NOMO-1 (cell line): ENCODE measurements around the gene VGLL4.
"Not testable (repeated sequence)": the region's sequence is repeated elsewhere in the genome, so short reads cannot be mapped to it uniquely, and the experiment has no call there.

Experiments used
- DNase-seq, 2 experiments: peaks; one replicate each; lab custom pipeline; 2025; ENCODE audit not compliant: unreplicated experiment in 2 of 2; lab: John Stamatoyannopoulos, UW

Gene VGLL4, protein sequence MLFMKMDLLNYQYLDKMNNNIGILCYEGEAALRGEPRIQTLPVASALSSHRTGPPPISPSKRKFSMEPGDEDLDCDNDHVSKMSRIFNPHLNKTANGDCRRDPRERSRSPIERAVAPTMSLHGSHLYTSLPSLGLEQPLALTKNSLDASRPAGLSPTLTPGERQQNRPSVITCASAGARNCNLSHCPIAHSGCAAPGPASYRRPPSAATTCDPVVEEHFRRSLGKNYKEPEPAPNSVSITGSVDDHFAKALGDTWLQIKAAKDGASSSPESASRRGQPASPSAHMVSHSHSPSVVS

GRCh38 chr3:11643605-11644087 is at the start of gene VGLL4:
TSS of gene VGLL4 (minus strand) at chr3:11643915. CDS start at chr3:11643518, 397 bp downstream.
- peak; percentile 75 to 79 for DNase-seq

- no peak for DNase-seq
Measured at GRCh38 chr3:11692532-11692813, 48.8 kb upstream of the VGLL4 start.

- DNase-seq = no peak
Measured at GRCh38 chr3:11691767-11692531, 48.2 kb upstream of the VGLL4 start.

DNA sequence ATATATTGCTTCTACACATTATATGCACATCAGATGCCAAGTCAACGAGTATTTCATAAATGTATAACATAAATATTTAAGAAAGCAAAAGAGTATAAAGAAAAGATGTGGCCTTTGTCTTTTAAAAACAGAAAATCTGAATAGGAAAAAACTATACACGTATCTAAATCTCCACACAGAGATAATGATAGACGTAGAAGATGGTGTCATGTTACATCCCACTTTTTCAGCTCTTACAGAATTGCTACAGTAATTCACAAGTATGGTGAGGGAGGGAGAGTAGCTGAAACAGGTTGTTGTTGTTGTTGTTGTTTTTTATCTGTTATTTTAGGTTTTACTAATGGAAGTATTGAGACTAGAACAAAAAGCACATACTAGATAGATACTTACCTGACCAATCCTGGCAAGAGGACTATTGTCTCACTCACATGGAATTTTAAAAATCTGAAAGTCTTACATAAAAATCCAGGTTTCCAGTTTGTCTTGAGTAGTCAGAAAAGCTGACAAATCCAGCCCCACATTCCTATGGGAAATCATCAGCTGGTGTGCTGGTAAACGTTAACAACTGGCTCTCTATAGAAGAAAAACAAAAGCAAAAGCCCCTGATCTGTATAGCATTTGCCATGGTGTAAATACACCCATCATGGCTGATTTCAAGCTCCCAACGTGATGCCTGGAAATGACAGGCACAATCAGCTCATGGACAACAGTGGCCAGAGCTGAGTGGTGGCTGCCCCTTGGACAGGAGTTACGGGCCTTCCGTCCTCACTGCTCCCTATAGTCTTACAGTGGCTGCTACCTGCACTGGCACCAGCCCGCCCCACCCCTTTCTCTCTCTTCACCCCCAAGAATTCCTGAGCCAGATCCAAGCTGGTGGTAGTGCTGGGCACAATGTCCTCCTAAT is 47.4 kb upstream of the VGLL4 start:
- no peak for DNase-seq

- DNase-seq = no peak
Measured at GRCh38 chr3:11689749-11690148, 46.0 kb upstream of the VGLL4 start.

- DNase-seq = not testable (repeated sequence)
Measured at GRCh38 chr3:11684980-11685379, 41.3 kb upstream of the VGLL4 start.

DNA sequence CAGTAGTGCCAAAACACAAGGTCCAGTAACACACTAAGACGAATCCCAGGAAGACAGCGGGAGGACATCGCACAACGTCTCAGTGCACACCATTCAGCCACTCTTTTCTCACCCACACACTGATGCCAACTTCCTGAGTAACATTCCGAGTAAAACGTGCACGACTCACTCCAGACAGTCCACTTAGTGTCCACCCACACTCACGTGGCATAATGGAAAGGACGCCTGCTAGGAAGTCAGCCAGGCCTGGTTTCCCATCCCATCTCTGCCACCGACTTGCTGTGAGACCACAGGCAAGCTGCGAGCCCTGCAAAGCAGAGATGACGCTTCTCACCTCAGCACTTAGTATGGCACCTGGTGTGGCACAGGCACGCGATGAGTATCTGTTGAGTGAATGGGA is 36.8 kb upstream of the VGLL4 start:
- no peak for DNase-seq

- no peak for DNase-seq
Measured at GRCh38 chr3:11679964-11680363, 36.2 kb upstream of the VGLL4 start.

- DNase-seq = no peak
Measured at GRCh38 chr3:11672363-11672762, 28.6 kb upstream of the VGLL4 start.

- peak; percentile 9 to 59 for DNase-seq
Measured at GRCh38 chr3:11671648-11672100, 28.0 kb upstream of the VGLL4 start.

GRCh38 chr3:11668243-11669235 is 24.8 kb upstream of the VGLL4 start:
- no peak for DNase-seq

DNA sequence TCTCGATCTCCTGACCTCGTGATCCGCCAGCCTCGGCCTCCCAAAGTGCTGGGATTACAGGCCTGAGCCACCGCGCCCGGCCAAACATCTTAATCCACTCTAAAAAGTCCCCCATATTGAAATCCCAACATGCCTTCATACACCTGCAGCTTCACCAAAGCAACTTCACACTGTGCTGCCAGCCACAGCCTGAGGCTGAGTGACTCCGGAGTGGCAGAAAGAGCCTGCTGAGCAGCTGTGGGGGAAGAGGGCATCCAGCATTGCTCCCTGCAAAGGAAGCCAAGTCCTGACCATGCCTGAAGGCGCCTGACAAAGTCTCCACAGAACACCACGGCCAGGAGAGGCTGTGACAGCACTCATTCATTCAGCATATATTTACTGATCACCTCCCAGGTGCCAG is 21.6 kb upstream of the VGLL4 start:
- DNase-seq = no peak

DNA sequence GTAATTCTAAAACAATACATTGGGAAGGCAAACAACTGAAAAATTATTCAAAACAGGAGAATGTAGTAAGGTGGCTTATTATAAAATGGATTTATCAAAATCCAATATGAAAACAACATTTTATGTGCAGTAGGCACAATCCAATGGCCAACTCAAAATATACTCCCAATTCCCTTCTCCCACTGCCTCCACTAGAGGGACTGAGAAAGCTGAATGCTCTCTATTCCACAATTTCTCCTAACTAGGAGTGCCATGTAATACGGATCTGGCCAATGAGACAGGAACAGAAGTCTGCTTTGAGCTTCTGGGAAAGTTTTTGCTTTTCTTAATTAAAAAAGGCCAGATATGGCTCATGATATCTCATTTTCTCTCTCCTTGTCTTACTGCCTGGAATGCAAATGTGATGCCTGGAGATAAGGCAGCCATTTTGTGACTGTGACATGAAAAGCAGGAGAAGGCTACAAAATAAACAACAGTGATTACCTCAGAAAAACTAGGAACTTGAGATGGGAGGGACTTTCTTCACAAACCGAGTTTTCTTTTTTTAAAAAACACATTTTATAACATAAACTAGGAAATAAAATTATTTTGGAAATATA is 18.8 kb upstream of the VGLL4 start:
- DNase-seq = no peak

DNA sequence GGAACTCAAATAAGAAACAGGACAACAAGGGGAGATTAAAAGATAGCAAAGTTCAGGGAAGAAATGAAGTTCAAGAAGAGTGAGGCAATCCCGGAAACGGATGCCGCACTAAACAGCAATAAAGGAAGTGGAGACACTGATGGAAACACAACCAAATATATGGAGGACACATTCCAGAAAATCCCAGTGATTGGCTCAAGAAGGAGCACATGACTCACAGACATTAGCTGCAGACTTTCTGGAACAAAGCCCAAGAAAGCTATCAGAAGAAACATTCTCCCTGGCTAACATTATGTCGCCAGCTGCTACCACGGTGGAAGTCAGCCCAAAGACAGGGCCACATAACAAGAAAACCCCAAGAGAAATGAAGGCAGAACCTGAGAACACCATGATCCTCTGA is 18.1 kb upstream of the VGLL4 start:
- DNase-seq = peak in 1 of 2 experiments; percentile 11

DNA sequence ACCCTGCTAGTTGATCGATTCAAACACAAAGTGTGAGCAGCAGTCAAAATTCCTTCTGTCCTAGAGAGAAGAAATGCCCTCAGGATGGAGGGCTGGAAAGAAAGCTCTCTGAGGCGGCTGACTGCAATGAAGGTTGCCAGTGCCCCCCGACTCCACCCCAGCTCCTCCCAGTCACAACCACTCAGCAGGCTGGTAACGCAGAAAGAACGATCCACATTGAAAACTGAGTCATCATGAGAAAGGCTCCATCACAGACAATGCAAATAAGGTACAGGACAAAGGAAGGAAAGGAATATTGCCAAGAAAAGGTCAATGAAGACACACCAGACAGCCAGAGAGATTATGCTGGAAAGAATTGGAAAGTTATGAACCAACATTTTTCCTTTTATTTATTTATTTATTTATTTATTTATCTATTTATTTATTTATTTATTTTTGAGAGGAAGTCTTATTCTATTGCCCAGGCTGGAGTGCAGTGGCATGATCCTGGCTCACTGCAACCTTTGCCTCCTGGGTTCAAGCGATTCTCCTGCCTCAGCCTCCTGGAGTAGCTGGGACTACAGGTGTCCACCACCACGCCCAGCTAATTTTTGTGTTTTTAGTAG is 17.4 kb upstream of the VGLL4 start:
- no peak for DNase-seq

- DNase-seq = no peak
Measured at GRCh38 chr3:11660242-11660641, 16.5 kb upstream of the VGLL4 start.

- no peak for DNase-seq
Measured at GRCh38 chr3:11658180-11658579, 14.5 kb upstream of the VGLL4 start.

GRCh38 chr3:11655196-11655928 is 11.6 kb upstream of the VGLL4 start:
- DNase-seq = no peak

GRCh38 chr3:11654166-11654565 is 10.5 kb upstream of the VGLL4 start:
- DNase-seq = no peak
